T-helper 1 cell (primary cell): Measurements from ENCODE around the gene EPHA2.
A peak's percentile ranks its signal among the peaks of the same experiment; 100 is the strongest.
"Not testable (repeated sequence)": the region's sequence is repeated elsewhere in the genome, so short reads cannot be mapped to it uniquely, and the experiment has no call there.

ENCODE experiments used
- DNase-seq, 5 donors: peaks; one replicate each; pipeline ENCODE4 v3.0.0-alpha.2; 2012 to 2020

EPHA2 gene

DNA sequence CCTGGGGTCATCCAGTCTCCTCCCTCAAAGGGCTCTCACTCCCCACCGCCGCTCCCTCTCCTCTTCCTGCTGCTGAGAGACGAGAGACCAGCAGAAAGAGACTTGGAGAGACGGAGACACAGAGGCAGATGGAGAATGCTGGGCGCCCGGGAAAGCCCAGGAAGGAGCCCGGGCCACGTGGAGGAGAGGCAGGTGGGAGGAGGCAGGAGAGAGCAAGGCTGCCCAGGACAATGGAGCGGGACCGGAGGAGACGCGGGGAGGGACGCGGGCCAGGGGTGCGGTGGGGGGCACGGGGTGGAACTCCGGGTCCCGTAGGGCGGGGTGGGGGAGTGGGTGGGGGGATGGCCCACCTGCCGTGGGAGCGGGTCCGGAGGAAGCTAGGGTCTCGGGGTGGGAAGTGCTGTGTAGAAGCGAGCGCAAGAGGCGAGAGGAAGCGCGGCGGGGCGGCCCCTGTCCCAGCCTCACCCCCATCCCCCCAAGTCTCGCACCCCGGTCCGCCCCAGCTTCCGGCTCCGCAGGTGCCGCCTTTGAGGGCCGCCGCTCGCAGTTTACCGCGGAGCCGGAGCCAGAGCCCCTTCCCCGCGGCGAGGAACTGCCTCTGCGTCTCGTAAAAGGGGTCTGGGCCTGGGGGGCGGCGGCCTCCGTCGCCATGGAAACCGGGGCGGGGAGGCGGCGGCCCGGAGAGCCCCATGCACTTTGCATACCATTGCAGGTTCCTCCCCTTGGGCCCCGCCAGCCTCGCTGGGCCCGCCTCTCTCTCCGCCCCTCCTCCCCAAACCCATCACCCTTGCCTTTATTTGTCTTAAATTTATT, 11.7 kb upstream of the EPHA2 start:
- DNase-seq = peak; percentile 40 to 67 (median 51)

DNA sequence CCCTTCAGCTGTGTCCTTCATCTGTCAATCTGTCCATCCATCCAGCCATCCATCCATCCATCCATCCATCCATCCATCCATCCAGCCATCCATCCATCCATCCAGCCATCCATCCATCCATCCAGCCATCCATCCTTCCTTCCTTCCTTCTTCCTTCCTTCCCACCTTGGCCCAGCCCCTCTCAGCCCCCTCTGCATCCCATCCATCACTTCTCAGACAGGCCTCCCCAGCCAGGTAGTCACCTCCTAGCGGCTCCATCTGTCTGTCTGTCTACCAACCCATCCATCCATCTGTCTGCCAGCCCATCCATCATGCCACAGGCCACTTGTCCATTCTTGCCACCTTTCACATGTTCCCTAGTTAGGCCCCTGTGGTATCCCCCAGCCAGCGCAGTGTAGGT, 10.2 kb upstream of the EPHA2 start:
- DNase-seq = no peak

DNA sequence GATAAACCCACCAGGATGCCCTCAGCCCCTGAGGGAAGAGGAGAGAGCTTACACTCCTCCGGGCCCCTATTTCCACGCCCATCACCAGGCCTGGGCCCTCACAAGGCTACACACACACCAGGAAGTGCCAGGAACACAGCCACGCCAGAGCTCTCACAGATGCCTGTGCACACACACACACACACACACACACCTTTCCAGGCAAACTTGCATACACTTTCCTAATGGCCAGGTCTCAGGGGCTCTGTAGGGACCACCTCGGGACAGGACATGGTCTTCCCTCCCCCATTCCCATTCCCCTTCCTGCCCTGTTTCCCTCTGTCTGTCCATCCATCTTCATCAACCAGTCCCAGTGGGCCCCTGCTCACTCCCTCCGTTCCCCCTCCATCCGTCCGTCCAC, 9.7 kb upstream of the EPHA2 start:
- DNase-seq = no peak

DNA sequence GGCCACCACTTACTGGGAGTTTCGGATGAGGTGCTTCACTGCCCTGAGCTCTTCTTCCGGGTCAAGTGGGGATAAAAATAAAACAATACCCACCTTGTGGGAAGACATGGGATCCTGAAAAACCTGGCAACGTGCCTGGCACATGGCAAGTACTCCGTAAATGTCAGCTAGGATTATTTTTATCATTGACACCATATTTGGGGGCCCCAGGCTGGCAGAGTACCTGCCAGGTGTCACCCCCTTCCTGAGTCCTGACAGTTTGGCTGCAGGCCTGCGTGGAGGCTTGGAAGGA, 9.2 kb upstream of the EPHA2 start:
- no peak for DNase-seq

DNA sequence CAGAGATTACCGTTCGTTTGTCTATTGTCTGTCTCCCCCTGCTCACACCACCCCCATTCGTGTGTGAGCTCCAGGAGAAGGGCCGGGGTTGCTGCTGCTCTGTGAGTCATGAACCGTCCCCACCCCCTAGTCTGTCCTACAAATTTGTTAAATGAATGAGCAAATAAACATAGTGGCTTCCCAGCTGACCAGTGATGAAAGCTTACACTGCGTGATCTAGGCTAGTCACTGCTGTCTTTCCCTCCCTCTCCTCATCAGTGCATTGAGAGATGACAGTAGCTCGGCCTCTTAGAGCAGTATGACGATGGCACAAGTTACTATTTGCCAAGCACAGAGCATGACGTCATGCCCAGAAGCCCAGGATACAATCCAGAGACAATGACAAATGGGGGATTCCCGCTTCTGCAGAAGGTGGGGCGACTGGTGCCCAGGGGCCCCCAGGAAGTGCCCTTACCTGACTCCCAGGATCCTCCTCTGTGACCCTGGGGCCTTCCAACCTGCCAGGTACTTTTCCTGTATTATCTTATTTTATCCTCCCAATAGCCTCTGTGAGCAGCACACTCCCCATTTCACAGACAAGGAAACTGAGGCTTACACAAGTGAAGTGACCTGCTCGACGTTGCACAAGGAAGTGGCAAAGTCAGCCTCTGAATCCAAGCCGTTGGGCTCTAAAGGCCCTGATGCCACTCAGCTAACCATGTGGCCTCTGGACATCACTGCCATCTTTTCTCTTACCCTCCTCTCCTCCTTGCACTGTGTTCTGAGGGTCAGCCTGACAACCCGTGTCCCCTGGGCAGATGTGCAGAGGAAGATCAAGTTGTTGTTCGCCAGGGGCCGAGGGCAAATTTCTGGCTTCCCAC, 8.6 kb upstream of the EPHA2 start:
- no peak for DNase-seq

DNA sequence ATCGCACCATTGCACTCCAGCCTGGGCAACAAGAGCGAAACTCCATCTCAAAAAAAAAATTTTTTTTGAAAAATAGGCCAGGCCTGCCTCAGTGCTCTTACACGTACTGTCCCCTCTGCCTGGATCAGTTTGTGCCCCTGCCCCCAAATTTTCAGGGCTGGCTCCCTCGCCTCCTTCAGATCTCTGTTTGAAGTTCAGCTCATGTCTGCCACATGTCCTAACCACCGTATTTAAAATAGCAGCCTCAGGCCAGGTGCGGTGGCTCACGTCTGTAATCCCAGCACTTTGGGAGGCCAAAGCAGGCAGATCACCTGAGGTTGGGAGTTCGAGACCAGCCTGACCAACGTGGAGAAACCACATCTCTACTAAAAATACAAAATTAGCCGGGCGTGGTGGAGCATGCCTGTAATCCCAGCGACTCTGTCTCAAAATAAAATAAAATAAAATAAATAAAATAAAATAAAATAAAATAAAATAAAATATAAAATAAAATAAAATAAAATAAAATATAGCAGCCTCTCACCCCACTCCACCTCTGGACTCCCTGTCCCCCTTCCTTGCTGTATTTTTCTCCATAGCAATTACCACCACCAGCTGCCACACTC, 7.8 kb upstream of the EPHA2 start:
- DNase-seq = not testable (repeated sequence)

DNA sequence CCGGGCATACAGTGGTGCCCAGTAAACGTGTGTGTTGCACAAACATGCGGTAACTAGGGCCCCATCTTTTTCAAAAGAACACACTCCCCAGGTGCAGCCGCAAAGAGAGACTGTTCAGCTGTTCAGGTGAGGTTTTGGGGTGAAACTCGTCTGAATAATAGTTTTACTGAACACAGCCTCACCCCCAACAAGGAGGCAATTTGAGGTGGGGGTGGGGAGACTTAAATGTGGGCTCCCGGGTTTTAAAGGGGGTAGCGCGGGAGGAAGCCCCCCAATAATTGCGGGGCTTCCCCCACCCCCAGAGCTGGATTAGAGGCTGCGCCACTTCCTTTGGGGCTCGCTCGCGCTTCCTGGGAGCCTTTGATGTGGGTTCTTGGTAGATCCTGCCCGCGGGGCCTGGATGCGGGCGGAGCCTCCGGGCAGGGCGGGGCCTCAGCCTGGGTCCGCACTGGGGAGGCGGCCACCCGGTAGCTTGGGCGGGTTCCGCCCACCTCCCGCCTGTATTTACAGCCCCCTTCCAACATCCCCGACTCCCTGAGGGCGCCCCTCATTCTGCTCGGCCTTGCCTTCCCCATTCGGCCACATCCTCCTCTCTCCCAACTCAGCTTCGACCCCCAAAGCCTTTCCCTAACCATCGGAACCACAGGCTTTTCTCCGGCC, 6.4 kb upstream of the EPHA2 start:
- DNase-seq = peak; percentile 45 to 65 (median 57)

DNA sequence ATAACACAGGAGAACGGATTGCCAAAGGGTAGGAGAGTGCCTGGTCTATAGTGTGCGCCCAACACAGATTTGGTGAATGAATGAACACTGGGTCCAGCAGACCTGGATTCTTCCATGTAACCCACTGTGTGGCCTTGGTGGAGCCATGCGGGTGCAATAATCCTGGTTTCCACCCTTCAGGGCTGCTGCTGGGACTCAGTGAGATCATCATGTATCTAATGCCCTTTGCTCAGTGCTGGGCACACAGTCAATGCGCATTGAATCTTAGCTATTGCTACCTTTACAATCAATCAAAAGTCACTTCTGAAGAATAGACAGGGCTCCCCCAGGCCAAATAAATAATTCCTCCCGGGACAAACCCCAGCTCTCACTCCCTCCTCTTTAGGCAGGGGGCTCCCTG, 5.8 kb upstream of the EPHA2 start:
- no peak for DNase-seq

DNA sequence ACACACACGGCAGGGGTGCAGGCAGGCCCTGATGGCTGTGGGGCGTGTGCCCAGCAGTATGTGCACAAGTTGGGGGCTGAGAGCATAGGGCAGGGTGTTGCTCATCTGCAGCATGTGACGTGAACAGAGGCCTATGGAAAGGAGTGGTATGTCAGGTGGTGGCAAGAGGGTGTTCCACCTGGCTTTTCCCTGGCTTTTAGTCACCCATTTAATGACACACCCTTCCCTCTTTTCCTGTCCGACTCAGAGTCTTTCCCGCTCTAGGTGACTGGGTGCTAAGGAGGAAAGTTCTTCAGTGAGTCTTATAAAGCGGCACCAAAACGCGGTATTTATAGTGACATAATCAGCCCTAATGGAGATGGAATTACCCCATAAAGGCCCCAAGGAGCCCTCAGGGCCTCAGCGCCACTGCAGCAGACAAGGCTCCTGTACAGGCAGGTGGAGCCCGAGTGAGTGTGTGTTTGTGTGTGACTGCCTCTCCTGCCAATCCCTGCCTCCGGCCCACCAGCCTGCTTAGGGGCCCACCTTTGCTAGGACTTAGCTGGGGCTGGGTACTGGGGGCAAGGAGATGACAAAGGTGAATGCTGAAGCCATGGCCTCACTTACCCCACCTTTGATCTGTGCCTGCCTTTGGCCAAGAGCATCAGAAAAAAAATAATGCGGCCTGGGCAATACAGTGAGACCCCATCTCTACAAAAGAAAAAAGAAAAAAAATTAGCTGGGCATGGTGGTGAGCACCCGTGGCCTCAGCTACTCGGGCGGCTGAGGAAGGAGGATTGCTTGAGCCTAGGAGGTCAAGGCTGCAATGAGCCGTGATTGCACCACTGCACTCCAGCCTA, 3.3 kb upstream of the EPHA2 start:
- no peak for DNase-seq

DNA sequence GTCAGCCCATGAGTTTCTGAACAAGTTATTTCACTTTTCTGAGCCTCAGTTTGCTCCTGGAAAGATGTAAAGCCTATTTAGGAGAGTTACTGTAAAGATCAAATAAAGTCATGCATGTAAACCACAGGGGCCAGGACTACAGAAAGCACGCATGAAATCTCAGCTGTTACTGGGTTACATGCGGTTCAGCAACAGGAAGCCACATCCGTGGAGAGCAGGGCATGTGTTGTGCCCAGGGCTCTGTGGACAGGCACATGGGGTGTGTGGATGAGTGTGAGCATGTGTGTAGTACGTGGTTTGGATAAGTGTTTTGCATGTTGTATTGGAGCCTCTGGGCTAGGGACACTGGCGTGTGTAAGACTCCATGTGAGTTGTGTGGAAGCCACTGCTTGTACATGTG, 2.2 kb upstream of the EPHA2 start:
- DNase-seq = peak in 3 of 5 donors; percentile 20 to 63 (median 31)

DNA sequence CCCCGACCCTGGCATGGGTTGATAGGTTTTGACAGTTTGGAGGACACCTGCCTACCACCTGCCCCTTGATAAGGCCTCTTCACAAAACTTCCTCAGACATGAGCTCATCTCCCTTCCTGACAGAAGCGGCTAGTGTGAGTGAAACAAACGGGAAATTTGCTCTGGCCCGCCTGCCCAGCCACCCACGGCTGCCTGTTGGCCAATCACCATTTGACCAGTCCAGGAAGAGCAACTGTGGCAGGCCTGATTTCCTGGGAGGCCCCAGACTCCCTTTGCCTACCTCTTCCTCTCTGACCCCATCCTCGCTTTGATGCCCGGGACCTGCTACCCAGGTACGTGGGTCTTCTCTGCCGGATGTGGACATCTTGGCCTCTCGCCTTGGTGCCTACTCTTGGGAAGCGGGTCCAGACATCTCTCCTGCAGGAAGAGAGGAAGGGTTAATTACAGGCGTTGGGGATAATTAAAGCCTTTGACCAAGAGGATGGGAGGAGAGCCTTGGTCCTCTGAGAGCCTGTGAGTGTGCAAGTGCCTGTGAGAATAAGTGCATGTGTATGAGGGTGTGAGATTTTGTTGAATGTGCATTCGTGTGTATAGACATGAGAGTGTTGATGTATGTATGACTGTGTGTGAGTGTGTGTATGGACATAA, 1.1 kb upstream of the EPHA2 start:
- no peak for DNase-seq

DNA sequence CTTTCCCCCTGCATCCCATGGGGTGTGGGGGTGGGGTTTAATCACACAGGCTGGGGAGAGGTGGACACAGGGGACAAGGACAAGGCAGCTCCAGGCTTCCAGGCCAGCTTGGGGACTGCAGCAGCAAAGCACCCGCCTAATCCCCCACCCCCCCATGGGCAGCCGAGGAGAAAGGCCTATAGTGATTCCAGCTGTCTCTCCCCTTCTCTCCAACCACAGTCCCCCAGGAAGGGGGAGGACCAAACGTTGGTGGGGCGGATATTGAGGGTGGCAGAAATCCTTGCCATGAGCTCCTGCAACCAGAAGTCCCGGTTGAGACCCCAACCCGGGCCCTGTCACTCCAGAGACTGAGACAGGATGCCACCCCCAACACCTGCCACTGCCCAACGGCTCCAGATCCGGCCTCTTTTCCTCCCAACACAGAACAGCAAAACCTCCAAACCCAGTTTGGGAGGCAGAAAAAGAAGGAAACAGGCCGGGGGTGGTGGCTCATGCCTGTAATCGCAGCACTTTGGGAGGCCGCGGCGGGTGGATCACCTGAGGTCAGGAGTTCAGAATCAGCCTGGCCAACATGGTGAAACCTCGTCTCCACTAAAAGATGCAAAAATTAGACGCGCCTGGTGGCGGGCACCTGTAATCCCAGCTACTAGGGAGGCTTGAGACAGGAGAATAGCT, 1.7 kb downstream of the EPHA2 start:
- DNase-seq = no peak

DNA sequence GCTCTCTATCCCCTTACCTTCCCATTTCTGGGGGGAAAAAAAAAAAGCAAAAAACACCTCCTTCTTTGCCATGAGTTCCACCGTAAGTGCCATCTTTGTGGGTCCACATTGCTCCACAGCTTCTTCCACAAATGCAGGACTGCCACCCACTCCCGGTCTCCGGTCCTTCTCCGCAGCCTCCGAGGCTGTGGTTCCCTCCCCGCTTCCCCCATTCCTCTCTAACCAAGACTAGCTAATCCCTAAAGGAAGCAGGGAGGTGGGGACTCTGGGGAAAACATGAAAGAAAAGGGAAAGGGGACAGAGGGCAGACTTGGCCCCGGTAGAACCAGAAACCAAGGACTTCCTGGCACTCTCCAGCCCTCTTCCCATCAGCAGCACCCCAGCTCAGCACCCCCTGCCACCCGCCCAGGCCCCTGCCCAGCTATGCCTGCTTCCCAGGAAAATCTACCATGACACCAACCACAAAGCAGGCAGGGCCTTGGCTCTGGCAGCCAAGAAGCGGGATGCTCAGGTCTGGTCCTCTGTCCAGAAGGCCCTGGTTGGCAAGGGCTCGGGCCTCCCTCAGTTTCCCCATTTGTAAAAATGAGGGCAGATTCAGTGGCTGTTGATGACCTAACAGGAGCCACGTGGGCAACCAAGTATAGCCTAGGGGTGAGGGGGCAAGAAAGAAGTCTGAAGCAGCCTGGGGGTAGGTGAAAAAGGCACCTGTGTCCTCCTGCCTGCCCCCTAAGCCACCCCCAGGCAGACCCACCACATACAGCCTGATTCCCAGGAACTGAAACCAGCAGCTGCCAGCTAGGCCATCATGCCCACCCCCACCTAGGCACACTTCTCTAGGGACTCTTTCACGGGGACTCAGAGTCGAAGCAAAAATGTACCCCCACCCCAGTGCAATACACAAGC, 2.5 kb downstream of the EPHA2 start:
- DNase-seq = no peak

DNA sequence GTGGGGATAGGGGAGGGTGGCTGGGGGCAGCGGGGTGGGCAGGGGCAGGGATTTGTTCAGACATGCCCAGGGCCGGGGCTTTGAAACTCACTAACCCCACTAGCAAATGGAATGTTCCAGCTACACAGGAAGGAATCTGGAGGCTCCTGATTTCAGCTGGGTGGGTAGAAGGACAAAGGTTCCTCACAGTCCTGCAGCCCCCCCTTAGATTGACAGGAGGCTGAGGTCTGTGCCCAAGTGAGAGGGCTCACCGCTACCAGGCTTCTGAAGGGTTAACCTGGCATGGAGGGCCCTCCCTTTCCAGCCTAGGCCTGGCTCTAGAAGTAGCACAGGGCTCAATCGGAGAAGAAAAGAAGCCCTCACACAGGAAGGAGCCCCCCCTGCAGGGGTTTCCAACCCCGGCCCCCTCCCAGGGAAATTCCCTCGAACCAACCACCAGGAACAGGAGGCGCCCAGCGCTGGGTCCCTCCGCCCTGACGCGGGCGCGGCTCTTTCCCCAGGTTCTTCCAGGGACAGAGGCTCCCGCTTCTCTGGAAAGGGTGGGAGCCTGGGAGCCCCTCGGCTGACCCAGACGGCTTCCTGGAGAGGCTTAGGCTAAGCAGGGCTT, 3.3 kb downstream of the EPHA2 start:
- DNase-seq = no peak

DNA sequence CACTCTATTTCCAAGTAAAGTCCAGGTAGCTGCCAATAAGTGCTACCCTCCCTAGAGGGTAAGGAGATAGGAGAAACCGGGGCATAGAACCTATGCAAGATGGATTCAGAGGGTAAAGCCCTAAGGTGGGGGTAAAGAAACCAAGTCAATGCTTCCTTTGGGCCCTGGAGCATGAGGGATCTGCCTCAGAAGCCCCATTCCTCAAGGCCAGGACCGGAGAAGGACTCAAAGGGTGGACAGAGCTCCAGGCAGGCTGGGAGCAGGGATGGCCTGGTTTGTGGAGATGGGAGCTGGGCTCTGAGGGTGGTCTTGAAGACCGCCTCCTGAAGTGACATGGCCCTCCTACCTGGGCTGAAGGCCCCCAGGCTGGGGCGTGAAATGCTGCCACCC, 3.9 kb downstream of the EPHA2 start:
- DNase-seq = no peak

DNA sequence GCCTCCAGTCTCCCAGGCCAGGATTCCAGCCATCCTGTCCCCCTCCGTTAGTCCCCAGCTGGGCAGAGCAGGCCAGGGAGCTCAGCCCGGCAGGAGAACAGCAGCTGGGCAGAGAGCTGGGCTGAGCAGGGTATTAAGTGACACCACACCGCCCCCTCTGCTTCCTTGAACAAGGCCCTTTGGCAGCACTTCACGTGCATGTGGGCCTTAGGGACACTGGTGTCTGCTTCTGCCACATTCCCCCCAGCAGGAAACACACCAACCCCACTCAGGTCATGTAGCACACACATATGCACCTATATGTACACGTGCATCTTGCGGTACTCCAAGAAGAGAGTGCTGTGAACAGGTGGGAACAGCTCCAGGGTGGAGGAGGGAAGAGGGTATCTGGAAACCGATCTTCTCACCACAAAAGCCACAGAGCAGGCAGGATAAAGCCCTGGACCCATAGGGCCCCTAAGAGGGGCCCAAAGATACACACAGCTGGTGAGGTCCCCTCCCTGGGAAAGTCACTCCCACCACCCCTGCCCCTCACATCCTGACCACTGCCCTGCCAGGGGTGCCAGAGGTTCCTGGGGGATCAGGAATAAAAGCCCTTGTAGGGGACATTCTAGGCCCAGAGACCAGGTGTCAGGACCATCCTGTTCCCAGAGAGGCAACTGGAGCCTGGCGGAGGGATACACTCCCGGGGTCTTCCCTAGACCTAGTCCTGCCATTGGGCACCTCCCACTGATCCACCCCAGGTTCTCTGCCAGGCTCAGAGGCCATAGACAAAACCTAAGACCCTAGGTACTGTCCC, 4.5 kb downstream of the EPHA2 start:
- DNase-seq = no peak

DNA sequence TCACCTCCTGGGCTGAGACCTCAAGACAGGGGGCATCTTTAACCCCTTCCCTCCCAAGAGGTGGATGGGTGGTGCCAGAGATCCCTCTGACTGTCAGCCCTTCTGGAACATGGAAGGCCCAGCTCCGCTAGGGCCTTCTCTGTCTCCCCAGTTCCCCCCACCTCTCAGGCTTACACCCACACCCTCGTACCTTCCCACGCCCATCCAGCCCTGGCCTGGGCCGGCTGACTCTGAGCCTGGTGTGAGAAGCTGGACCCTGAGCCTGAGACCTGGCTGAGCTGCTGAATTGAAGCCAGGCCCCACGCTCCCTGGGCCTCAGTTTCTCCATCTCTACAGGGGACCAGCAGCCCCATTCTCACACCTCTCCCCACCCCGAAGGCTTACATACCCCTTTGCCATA, 5.4 kb downstream of the EPHA2 start:
- no peak for DNase-seq

DNA sequence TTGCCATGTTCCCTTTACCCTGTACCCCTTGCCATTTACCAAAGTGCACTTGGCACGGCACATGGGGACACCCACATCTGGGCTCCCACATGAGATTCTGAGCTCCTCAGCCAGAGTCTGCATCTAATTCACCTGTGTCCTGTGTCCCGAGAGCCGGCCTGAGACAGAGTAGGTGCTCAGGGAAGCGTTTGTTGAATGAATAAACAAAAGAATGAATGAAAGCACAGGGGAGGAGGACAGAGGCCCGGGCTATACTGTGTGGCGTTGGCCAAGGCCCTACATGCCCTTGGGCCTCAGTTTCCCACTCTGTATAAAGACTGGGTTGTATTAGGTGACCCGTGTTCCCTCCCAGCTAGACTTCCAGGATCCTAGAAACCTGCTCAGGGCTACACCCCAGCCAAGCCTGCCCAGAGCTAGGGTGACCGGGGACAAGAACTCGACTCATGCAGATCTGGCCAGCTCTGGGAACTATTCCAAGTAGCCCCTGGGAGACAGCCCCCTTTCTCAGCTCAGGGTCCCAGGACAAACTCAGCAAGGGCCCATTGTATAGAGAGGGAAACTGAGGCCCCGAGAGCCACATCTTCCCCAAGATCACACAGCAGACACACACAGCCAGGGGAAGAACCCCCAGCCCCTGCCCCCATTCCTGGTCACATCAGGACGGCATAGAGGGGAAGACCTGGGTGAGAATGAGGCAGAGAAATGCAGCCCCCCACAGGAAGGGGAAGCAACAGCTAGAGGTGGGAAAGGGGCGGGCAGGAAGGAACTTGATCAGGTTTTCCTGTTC, 6.0 kb downstream of the EPHA2 start:
- DNase-seq = no peak
